Suprapubic skin (tissue), 4 donors: ENCODE results near the gene SCN5A. TPM values are rescaled to one million over a fixed set of nuclear protein-coding genes. Genes with fewer than 3 reads are reported as not detected.

Experiments used
- DNase-seq, 2 donors: peaks; one replicate each; pipeline ENCODE4 v3.0.0-alpha.2; 2019; ENCODE audit warnings: low spot score in 2 of 2
- H3K27ac ChIP-seq: fragments of 200-600 bp; sonication (generic); one replicate; pipeline ENCODE4 v1.5.1; 2019
- H3K27me3 ChIP-seq: fragments of 200-600 bp; sonication (generic); one replicate; pipeline ENCODE4 v1.5.1; 2019
- H3K36me3 ChIP-seq: fragments of 200-600 bp; sonication (generic); one replicate; pipeline ENCODE4 v1.5.1; 2019
- H3K4me1 ChIP-seq: fragments of 200-600 bp; sonication (generic); one replicate; pipeline ENCODE4 v1.5.1; 2019
- H3K4me3 ChIP-seq: fragments of 200-600 bp; sonication (generic); one replicate; pipeline ENCODE4 v1.5.1; 2019; ENCODE audit warnings: mild to moderate bottlenecking
- H3K9me3 ChIP-seq: fragments of 200-600 bp; sonication (generic); one replicate; pipeline ENCODE4 v1.5.1; 2019
- CTCF ChIP-seq, 2 donors: fragments of 200-600 bp in 1 of 2; fragments of 450-650 bp in 1 of 2; sonication (generic) in 1 of 2; IDR thresholded peaks; one replicate each; pipeline ENCODE4 v1.5.1; 2016 to 2019; ENCODE audit warnings: antibody characterized with exemption in 2 of 2, mild to moderate bottlenecking in 1 of 2, moderate library complexity in 1 of 2
- EP300 ChIP-seq: sonication (generic); formaldehyde crosslinking; IDR thresholded peaks from one replicate; pipeline ENCODE4 v1.6.1; 2017; ENCODE audit warnings: antibody characterized with exemption
- POLR2A ChIP-seq, 2 donors: fragments of 450-650 bp; IDR thresholded peaks; one replicate each; pipeline ENCODE4 v1.6.1; 2017; ENCODE audit warnings: antibody characterized with exemption in 2 of 2, mild to moderate bottlenecking in 2 of 2, moderate library complexity in 2 of 2
- POLR2AphosphoS5 ChIP-seq, 3 donors: sonication (generic); formaldehyde crosslinking; IDR thresholded peaks; one replicate each; pipeline ENCODE4 v1.6.1; 2017; ENCODE audit warnings: antibody characterized with exemption in 3 of 3
- WGBS: methylation state at CpG from one replicate; pipeline ENCODE4 v1.1.5; 2018; 5-methylcytosine and 5-hydroxymethylcytosine counted together
- total RNA-seq, 4 donors: library from RNA; depleted of rRNA; stranded (reverse); fragments of >200 nt; gene quantifications; one replicate each; pipeline ENCODE4 v1.1.0, GENCODE V29; 2016

Gene SCN5A
- total RNA-seq, 4 donors from 2014 or later: 0.15 to 1.1 (median 1.0) TPM; not detected in 1

- H3K4me3 ChIP-seq: no peak overlapping the region
- DNase-seq: peak in 1 of 2 donors; percentile 59
- H3K4me1 ChIP-seq: no peaks in the 10 kb centered on the region
- no peaks in the 10 kb centered on the region for H3K9me3 ChIP-seq
- H3K27ac ChIP-seq: no peak overlapping the region
- 71% methylated on average over 17 of the region's 17 CpGs for WGBS
- no peaks in the 10 kb centered on the region for H3K27me3 ChIP-seq
- no peak for TF ChIP-seq POLR2A (IDR thresholded peaks at IDR 0.05)
- no peak for TF ChIP-seq EP300
- TF ChIP-seq POLR2AphosphoS5 (IDR thresholded peaks at IDR 0.05): no peak
- TF ChIP-seq CTCF (IDR thresholded peaks at IDR 0.05): no peak
- no peaks in the 10 kb centered on the region for H3K36me3 ChIP-seq
Observed at GRCh38 chr3:38548154-38548931, 101.1 kb downstream of the SCN5A start.

- Histone ChIP-seq H3K27me3 (no peaks in the 10 kb centered on the region), H3K9me3 (no peaks in the 10 kb centered on the region), H3K27ac (no peak overlapping the region), H3K4me1 (no peaks in the 10 kb centered on the region), H3K36me3 (no peaks in the 10 kb centered on the region), H3K4me3 (no peak overlapping the region)
- WGBS: 92% methylated on average over 4 of the region's 4 CpGs
- peak in 1 of 2 donors; percentile 48 for DNase-seq
- TF ChIP-seq POLR2A (IDR thresholded peaks at IDR 0.05) (no peak), EP300 (no peak), POLR2AphosphoS5 (IDR thresholded peaks at IDR 0.05) (no peak), CTCF (IDR thresholded peaks at IDR 0.05) (no peak)
Observed at GRCh38 chr3:38545983-38546382, 103.5 kb downstream of the SCN5A start.

- no peak for TF ChIP-seq POLR2A (IDR thresholded peaks at IDR 0.05)
- TF ChIP-seq POLR2AphosphoS5 (IDR thresholded peaks at IDR 0.05): no peak
- no peak for TF ChIP-seq CTCF (IDR thresholded peaks at IDR 0.05)
- TF ChIP-seq EP300: no peak
- Histone ChIP-seq H3K4me3 (no peak overlapping the region), H3K9me3 (no peaks in the 10 kb centered on the region), H3K4me1 (no peaks in the 10 kb centered on the region), H3K27me3 (no peaks in the 10 kb centered on the region), H3K27ac (no peak overlapping the region), H3K36me3 (no peaks in the 10 kb centered on the region)
- whole genome bisulfite sequencing: 86% methylated on average over 1 of the region's 1 CpG
- DNase-seq: peak in 1 of 2 donors; percentile 73
Observed at GRCh38 chr3:38545550-38545949, 103.9 kb downstream of the SCN5A start.

GRCh38 chr3:38544926-38545325 lies 104.6 kb downstream of the SCN5A start:
- 83% methylated on average over 3 of the region's 3 CpGs for WGBS

More at GRCh38 chr3:38544926-38545325, 104.6 kb downstream of the SCN5A start:
- H3K9me3 ChIP-seq: no peaks in the 10 kb centered on the region
- H3K36me3 ChIP-seq: no peaks in the 10 kb centered on the region
- H3K27ac ChIP-seq: no peak overlapping the region
- DNase-seq: peak in 1 of 2 donors; percentile 55
- TF ChIP-seq POLR2A (IDR thresholded peaks at IDR 0.05) (no peak), CTCF (IDR thresholded peaks at IDR 0.05) (no peak), EP300 (no peak), POLR2AphosphoS5 (IDR thresholded peaks at IDR 0.05) (no peak)
- H3K4me1 ChIP-seq: no peaks in the 10 kb centered on the region
- no peak overlapping the region for H3K4me3 ChIP-seq
- H3K27me3 ChIP-seq: no peaks in the 10 kb centered on the region
